ENCODE results near the gene FMOD. TPM values are rescaled to one million over a fixed set of nuclear protein-coding genes. Genes with fewer than 3 reads are reported as not detected.

The FMOD gene
- total and polyA plus RNA-seq, 2 donors (not counting 3 experiments of a cell fraction or from before 2014, with no cell fraction given) = 0.11 to 0.12 TPM

- Histone ChIP-seq H3K27ac (ENCODE audit: insufficient read depth, low read depth, low read length) (no peak overlapping the region), H3K9me3 (replicated peaks; ENCODE audit: control insufficient read depth, insufficient read depth, low read length) (no peaks in the 10 kb centered on the region), H3K9ac (replicated peaks; ENCODE audit: extremely low read depth, insufficient read depth, low read length) (no peak overlapping the region), H3K79me2 (ENCODE audit: control insufficient read depth, insufficient read depth, low read length) (no peaks in the 10 kb centered on the region), H3K4me3 (replicated peaks in 1 of 3; ENCODE audit: insufficient read depth in 1 of 3, low read depth in 1 of 3, low read length in 3 of 3) (no peak overlapping the region), H4K20me1 (replicated peaks; ENCODE audit: control insufficient read depth, extremely low read depth, insufficient read depth, low read length) (no peaks in the 10 kb centered on the region), H3K9me1 (replicated peaks; ENCODE audit: control insufficient read depth, extremely low read depth, insufficient read depth, low read length) (no peaks in the 10 kb centered on the region), H3K4me1 (ENCODE audit: control insufficient read depth, extremely low read depth, insufficient read depth, low read length) (no peaks in the 10 kb centered on the region), H3K4me2 (ENCODE audit: insufficient read depth, low read length) (no peak overlapping the region), H3K36me3 (ENCODE audit: control insufficient read depth in 2 of 2, extremely low read depth in 1 of 2, insufficient read depth in 2 of 2, low read length in 2 of 2) (no peaks in the 10 kb centered on the region), H3K27me3 (ENCODE audit: control insufficient read depth in 2 of 2, insufficient read depth in 2 of 2, low read length in 2 of 2) (peaks cover 11 to 24% of the 10 kb centered on the region in 2 experiments), H2AFZ (ENCODE audit: low read depth, low read length) (no peak overlapping the region)
- BruUV-seq (replicated peaks) = no TSS peak
- no peak for DNase-seq (ENCODE audit: low read depth, low spot score)
- ChIA-PET POLR2A (no interaction called here), CTCF (interaction anchor here (0.6 to 3.3 kb wide), 4 partner anchors 25 to 39 kb away, joined by 4 to 17 read pairs (median 7); no protein-coding TSS in a partner anchor)
- TF ChIP-seq EZH2 (IDR thresholded peaks at IDR 0.05; ENCODE audit: borderline replicate concordance, low read depth, low read length, severe bottlenecking) (no peak), GATA2 (IDR thresholded peaks at IDR 0.05; ENCODE audit: insufficient read depth, insufficient read length, low read depth, low read length) (no peak), CTCF (IDR thresholded peaks at IDR 0.05; ENCODE audit: extremely low read depth in 1 of 2, insufficient read depth in 1 of 2, low read depth in 1 of 2, low read length in 2 of 2) (no peak)
- no peak for FAIRE-seq
- intact Hi-C loops (cut with micrococcal nuclease) (no loop called here), dilution Hi-C loops (cut with MboI; ENCODE audit: extremely low pct_ligation_motif_present, low sequenced_read_pairs) (no loop called here)
Measured at GRCh38 chr1:203299169-203299568, 51.8 kb downstream of the FMOD start.

GRCh38 chr1:203296460-203297073 lies 54.4 kb downstream of the FMOD start:
- no peaks in the 10 kb centered on the region for H3K36me3 ChIP-seq (ENCODE audit: control insufficient read depth in 2 of 2, extremely low read depth in 1 of 2, insufficient read depth in 2 of 2, low read length in 2 of 2)
- no peak overlapping the region for H3K4me2 ChIP-seq (ENCODE audit: insufficient read depth, low read length)
- BruUV-seq (replicated peaks) = no TSS peak
- no peak for FAIRE-seq
- ChIA-PET CTCF (interaction anchor here (0.7 to 2.8 kb wide), 4 partner anchors 24 to 42 kb away, joined by 3 to 12 read pairs (median 3); no protein-coding TSS in a partner anchor), POLR2A (interaction anchor here (0.6 kb wide), 2 partner anchors 8 to 20 kb away, joined by 3 read pairs; no protein-coding TSS in a partner anchor)
- no peak for DNase-seq (ENCODE audit: low read depth, low spot score)
- H3K9ac ChIP-seq (replicated peaks; ENCODE audit: extremely low read depth, insufficient read depth, low read length) = no peak overlapping the region
- no peaks in the 10 kb centered on the region for H4K20me1 ChIP-seq (replicated peaks; ENCODE audit: control insufficient read depth, extremely low read depth, insufficient read depth, low read length)
- H2AFZ ChIP-seq (ENCODE audit: low read depth, low read length) = no peak overlapping the region
- H3K9me3 ChIP-seq (replicated peaks; ENCODE audit: control insufficient read depth, insufficient read depth, low read length) = no peaks in the 10 kb centered on the region
- no peaks in the 10 kb centered on the region for H3K4me1 ChIP-seq (ENCODE audit: control insufficient read depth, extremely low read depth, insufficient read depth, low read length)
- no peak overlapping the region for H3K4me3 ChIP-seq (replicated peaks in 1 of 3; ENCODE audit: insufficient read depth in 1 of 3, low read depth in 1 of 3, low read length in 3 of 3)
- no peak for TF ChIP-seq POLR2AphosphoS5 (IDR thresholded peaks at IDR 0.05; ENCODE audit: insufficient read depth, low read depth, low read length)
- no peak for TF ChIP-seq EZH2 (IDR thresholded peaks at IDR 0.05; ENCODE audit: borderline replicate concordance, low read depth, low read length, severe bottlenecking)
- TF ChIP-seq CTCF (IDR thresholded peaks at IDR 0.05; ENCODE audit: extremely low read depth in 1 of 2, insufficient read depth in 1 of 2, low read depth in 1 of 2, low read length in 2 of 2) = no peak
- peaks cover 11 to 24% of the 10 kb centered on the region in 2 experiments for H3K27me3 ChIP-seq (ENCODE audit: control insufficient read depth in 2 of 2, insufficient read depth in 2 of 2, low read length in 2 of 2)
- dilution Hi-C loops (cut with MboI; ENCODE audit: extremely low pct_ligation_motif_present, low sequenced_read_pairs) = no loop called here
- no peak overlapping the region for H3K27ac ChIP-seq (ENCODE audit: insufficient read depth, low read depth, low read length)
- no peaks in the 10 kb centered on the region for H3K79me2 ChIP-seq (ENCODE audit: control insufficient read depth, insufficient read depth, low read length)
- no peaks in the 10 kb centered on the region for H3K9me1 ChIP-seq (replicated peaks; ENCODE audit: control insufficient read depth, extremely low read depth, insufficient read depth, low read length)
- intact Hi-C loops (cut with micrococcal nuclease) = no loop called here
